K562 (cell line): ENCODE data around the gene MRRF.

Source experiments
- CEBPB ChIP-seq: fragments of 450-650 bp; IDR thresholded peaks from 2 replicates; pipeline ENCODE4 v1.6.1; 2016; ENCODE audit warnings: missing genetic modification characterization, missing compliant biosample characterization
- CREM ChIP-seq: IDR thresholded peaks from 2 replicates; pipeline ENCODE4 v1.6.1; 2014; ENCODE audit warnings: antibody characterized with exemption, low read depth
- HDAC6 ChIP-seq: IDR thresholded peaks from 2 replicates; pipeline ENCODE4 v1.6.1; 2012; ENCODE audit warnings: low read depth, mild to moderate bottlenecking, control low read depth, inconsistent platforms, low read length, moderate library complexity
- HNRNPLL ChIP-seq: fragments of 200-400 bp; formaldehyde crosslinking; IDR thresholded peaks from 2 replicates; pipeline ENCODE4 v1.6.1; 2017; ENCODE audit warnings: low read length, low read depth, mild to moderate bottlenecking; ENCODE audit not compliant: poor library complexity, severe bottlenecking
- HNRNPUL1 ChIP-seq: fragments of 200-400 bp; formaldehyde crosslinking; IDR thresholded peaks from 2 replicates; pipeline ENCODE4 v1.6.1; 2017; ENCODE audit warnings: low read length
- MEF2A ChIP-seq: IDR thresholded peaks from 2 replicates; pipeline ENCODE4 v1.6.1; 2011; ENCODE audit warnings: low read depth, mild to moderate bottlenecking, low read length, moderate library complexity; ENCODE audit not compliant: control insufficient read depth
- TCF3 ChIP-seq: sonication (generic); formaldehyde crosslinking; IDR thresholded peaks from 2 replicates; pipeline ENCODE4 v1.4.0; 2020; ENCODE audit warnings: mild to moderate bottlenecking, missing genetic modification reagents
- TCF7 ChIP-seq: sonication (generic); IDR thresholded peaks from 2 replicates; pipeline ENCODE4 v1.6.1; 2016; ENCODE audit warnings: antibody characterized with exemption, borderline replicate concordance
- ZNF274 ChIP-seq: IDR thresholded peaks from 2 replicates; pipeline ENCODE4 v1.6.1; 2011; ENCODE audit warnings: low read depth, mild to moderate bottlenecking, low read length, moderate library complexity, borderline replicate concordance
- ZNF282 ChIP-seq: sonication (generic); formaldehyde crosslinking; IDR thresholded peaks from 2 replicates; pipeline ENCODE4 v1.8.1; 2023; ENCODE audit warnings: missing genetic modification reagents
- TF ChIP-seq, protein P1 (sequence below): fragments of 250-450 bp; sonication (Bioruptor Pico); IDR thresholded peaks from 2 replicates; pipeline ENCODE4 v1.8.0; 2021; ENCODE audit warnings: moderate library complexity, mild to moderate bottlenecking, inconsistent platforms
- TF ChIP-seq, protein P2 (sequence below), 3 experiments: IDR thresholded peaks in 2 of 3; conservative IDR thresholded peaks in 1 of 3; 2 replicates each; pipeline ENCODE4 v1.5.1; 2011 to 2012; ENCODE audit warnings: low read length in 3 of 3, mild to moderate bottlenecking in 3 of 3, control low read depth in 2 of 3, improper control_type of control experiment in 1 of 3, inconsistent platforms in 1 of 3, low read depth in 1 of 3, mixed read lengths in 1 of 3, moderate library complexity in 1 of 3; ENCODE audit not compliant: insufficient read depth in 2 of 3
- TF ChIP-seq, protein P3 (sequence below), 2 experiments: fragments of 200-800 bp in 1 of 2; sonication (Bioruptor generic) in 1 of 2; sonication (generic) in 1 of 2; formaldehyde crosslinking in 1 of 2; IDR thresholded peaks in 1 of 2; conservative IDR thresholded peaks in 1 of 2; 2 replicates each; pipeline versions ENCODE4 v1.5.0 to v1.6.1; 2016 to 2020; ENCODE audit warnings: missing compliant biosample characterization in 1 of 2, missing genetic modification characterization in 1 of 2, missing genetic modification reagents in 1 of 2
- TF ChIP-seq, protein P4 (sequence below): fragments of 450-650 bp; IDR thresholded peaks from 2 replicates; pipeline ENCODE4 v1.6.1; 2016; ENCODE audit warnings: antibody characterized with exemption

DNA sequence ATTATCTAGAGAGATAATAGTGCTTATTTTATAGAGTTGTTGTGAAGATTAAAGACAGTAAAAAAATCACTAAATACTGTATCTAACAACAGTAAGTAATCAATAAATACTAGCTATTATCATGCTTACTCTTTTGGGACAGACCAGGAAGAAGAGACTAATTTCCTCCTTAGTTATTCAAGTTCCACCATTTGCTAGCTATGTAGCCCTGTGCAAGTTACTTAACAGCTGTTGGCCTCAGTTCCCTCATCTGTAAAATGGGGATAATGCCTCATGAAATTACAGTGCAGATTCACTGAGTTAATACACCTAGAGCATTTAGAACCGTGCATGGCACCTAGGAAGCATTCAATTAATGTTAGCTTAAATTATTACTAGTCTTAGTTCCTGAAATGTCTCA is 2.6 kb upstream of the MRRF start:
- no peak for TF ChIP-seq ZNF282 (CRISPR knock-in tag)
- TF ChIP-seq, protein P1, sequence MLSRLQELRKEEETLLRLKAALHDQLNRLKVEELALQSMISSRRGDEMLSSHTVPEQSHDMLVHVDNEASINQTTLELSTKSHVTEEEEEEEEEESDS (CRISPR knock-in tag), result no peak
- no peak for TF ChIP-seq CREM
- TF ChIP-seq TCF7, result no peak
- TF ChIP-seq HDAC6, result no peak
- TF ChIP-seq HNRNPUL1, result no peak
- TF ChIP-seq, protein P2, sequence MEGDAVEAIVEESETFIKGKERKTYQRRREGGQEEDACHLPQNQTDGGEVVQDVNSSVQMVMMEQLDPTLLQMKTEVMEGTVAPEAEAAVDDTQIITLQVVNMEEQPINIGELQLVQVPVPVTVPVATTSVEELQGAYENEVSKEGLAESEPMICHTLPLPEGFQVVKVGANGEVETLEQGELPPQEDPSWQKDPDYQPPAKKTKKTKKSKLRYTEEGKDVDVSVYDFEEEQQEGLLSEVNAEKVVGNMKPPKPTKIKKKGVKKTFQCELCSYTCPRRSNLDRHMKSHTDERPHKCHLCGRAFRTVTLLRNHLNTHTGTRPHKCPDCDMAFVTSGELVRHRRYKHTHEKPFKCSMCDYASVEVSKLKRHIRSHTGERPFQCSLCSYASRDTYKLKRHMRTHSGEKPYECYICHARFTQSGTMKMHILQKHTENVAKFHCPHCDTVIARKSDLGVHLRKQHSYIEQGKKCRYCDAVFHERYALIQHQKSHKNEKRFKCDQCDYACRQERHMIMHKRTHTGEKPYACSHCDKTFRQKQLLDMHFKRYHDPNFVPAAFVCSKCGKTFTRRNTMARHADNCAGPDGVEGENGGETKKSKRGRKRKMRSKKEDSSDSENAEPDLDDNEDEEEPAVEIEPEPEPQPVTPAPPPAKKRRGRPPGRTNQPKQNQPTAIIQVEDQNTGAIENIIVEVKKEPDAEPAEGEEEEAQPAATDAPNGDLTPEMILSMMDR (IDR thresholded peaks at IDR 0.05 in 2 of 3, conservative IDR thresholded peaks at IDR 0.05 in 1 of 3; ENCODE audit: insufficient read depth in 2 of 3, low read depth in 1 of 3, low read length in 3 of 3), result no peak
- no peak for TF ChIP-seq MEF2A
- no peak for TF ChIP-seq ZNF274
- TF ChIP-seq HNRNPLL, result no peak
- TF ChIP-seq CEBPB, result no peak
- TF ChIP-seq, protein P3, sequence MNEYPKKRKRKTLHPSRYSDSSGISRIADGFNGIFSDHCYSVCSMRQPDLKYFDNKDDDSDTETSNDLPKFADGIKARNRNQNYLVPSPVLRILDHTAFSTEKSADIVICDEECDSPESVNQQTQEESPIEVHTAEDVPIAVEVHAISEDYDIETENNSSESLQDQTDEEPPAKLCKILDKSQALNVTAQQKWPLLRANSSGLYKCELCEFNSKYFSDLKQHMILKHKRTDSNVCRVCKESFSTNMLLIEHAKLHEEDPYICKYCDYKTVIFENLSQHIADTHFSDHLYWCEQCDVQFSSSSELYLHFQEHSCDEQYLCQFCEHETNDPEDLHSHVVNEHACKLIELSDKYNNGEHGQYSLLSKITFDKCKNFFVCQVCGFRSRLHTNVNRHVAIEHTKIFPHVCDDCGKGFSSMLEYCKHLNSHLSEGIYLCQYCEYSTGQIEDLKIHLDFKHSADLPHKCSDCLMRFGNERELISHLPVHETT (CRISPR knock-in tag; conservative IDR thresholded peaks at IDR 0.05 in 1 of 2, IDR thresholded peaks at IDR 0.05 in 1 of 2), result no peak
- TF ChIP-seq, protein P4, sequence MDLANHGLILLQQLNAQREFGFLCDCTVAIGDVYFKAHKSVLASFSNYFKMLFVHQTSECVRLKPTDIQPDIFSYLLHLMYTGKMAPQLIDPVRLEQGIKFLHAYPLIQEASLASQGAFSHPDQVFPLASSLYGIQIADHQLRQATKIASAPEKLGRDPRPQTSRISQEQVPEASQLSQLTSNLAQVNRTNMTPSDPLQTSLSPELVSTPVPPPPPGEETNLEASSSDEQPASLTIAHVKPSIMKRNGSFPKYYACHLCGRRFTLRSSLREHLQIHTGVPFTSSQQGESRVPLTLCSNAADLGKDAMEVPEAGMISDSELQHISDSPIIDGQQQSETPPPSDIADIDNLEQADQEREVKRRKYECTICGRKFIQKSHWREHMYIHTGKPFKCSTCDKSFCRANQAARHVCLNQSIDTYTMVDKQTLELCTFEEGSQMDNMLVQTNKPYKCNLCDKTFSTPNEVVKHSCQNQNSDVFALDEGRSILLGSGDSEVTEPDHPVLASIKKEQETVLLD, result no peak
- no peak for TF ChIP-seq TCF3
